Activated naive CD8-positive, alpha-beta T cell treated with anti-CD3 and anti-CD28 coated beads, Interleukin-2, amount 50 U/mL, for 24 hours (primary cell): Measurements from ENCODE around the gene OR2T11.
A peak's percentile ranks its signal among the peaks of the same experiment; 100 is the strongest.
"Not testable (repeated sequence)": the region's sequence is repeated elsewhere in the genome, so short reads cannot be mapped to it uniquely, and the experiment has no call there.

Source experiments
- ATAC-seq: fragments of 150-1000 bp; cut with Tn5 transposase; one replicate; pipeline ENCODE4 v1.10.0; 2021
- DNase-seq: peaks from one replicate; pipeline ENCODE4 v3.0.0; 2021
- H3K27ac Mint-ChIP-seq: one replicate; pipeline ENCODE4 v1.8.0; 2021; ENCODE audit warnings: mild to moderate bottlenecking, mixed read lengths
- H3K27me3 Mint-ChIP-seq: one replicate; pipeline ENCODE4 v1.8.0; 2021; ENCODE audit warnings: mixed read lengths
- H3K36me3 Mint-ChIP-seq: one replicate; pipeline ENCODE4 v1.8.0; 2021; ENCODE audit warnings: low read depth, mixed read lengths
- H3K4me1 Mint-ChIP-seq: one replicate; pipeline ENCODE4 v1.8.0; 2021; ENCODE audit warnings: mixed read lengths
- H3K4me3 Mint-ChIP-seq: one replicate; pipeline ENCODE4 v1.8.0; 2021; ENCODE audit warnings: mild to moderate bottlenecking, moderate library complexity, mixed read lengths
- H3K9me3 Mint-ChIP-seq: one replicate; pipeline ENCODE4 v1.8.0; 2021; ENCODE audit warnings: mixed read lengths

The OR2T11 gene

GRCh38 chr1:248634991-248635390 is at the start of gene OR2T11:
Gene OR2T11 (minus strand): TSS chr1:248635091. CDS start chr1:248627128, 7,963 bp downstream.
- not testable (repeated sequence) for ATAC-seq, H3K9me3 Mint-ChIP-seq, H3K27me3 Mint-ChIP-seq, H3K4me3 Mint-ChIP-seq, H3K4me1 Mint-ChIP-seq, H3K36me3 Mint-ChIP-seq, H3K27ac Mint-ChIP-seq, DNase-seq

- Mint-ChIP-seq H3K27me3 (peaks cover 16% of the 10 kb centered on the region), H3K4me3 (no peak overlapping the region), H3K9me3 (no peaks in the 10 kb centered on the region), H3K36me3 (no peaks in the 10 kb centered on the region), H3K27ac (no peak overlapping the region), H3K4me1 (no peaks in the 10 kb centered on the region)
- ATAC-seq, result no peak
- DNase-seq, result no peak
Measured at GRCh38 chr1:248681651-248682050, 46.8 kb upstream of the OR2T11 start.

GRCh38 chr1:248670003-248670402 is 35.1 kb upstream of the OR2T11 start:
- Mint-ChIP-seq H3K4me3 (no peak overlapping the region), H3K9me3 (peaks cover 10% of the 10 kb centered on the region), H3K36me3 (peaks cover 3% of the 10 kb centered on the region), H3K27ac (no peak overlapping the region), H3K27me3 (no peaks in the 10 kb centered on the region), H3K4me1 (no peaks in the 10 kb centered on the region)
- ATAC-seq (no peak), DNase-seq (no peak)

GRCh38 chr1:248663453-248664328 is 28.8 kb upstream of the OR2T11 start:
- H3K36me3 Mint-ChIP-seq, ATAC-seq, H3K4me3 Mint-ChIP-seq, H3K4me1 Mint-ChIP-seq, DNase-seq, H3K27me3 Mint-ChIP-seq, H3K9me3 Mint-ChIP-seq: not testable (repeated sequence)
- peak overlapping the region; percentile 43 for H3K27ac Mint-ChIP-seq

GRCh38 chr1:248656797-248657196 is 21.9 kb upstream of the OR2T11 start:
- not testable (repeated sequence) for H3K9me3 Mint-ChIP-seq, H3K36me3 Mint-ChIP-seq, H3K4me1 Mint-ChIP-seq, H3K27ac Mint-ChIP-seq, H3K27me3 Mint-ChIP-seq, H3K4me3 Mint-ChIP-seq, DNase-seq, ATAC-seq

GRCh38 chr1:248655354-248655753 is 20.5 kb upstream of the OR2T11 start, which contains the start of gene OR2T27:
Gene OR2T27 (minus strand): TSS chr1:248655528. CDS start chr1:248650884, 4,644 bp downstream.
- ATAC-seq, H3K9me3 Mint-ChIP-seq, DNase-seq, H3K27ac Mint-ChIP-seq, H3K4me1 Mint-ChIP-seq, H3K4me3 Mint-ChIP-seq, H3K36me3 Mint-ChIP-seq, H3K27me3 Mint-ChIP-seq: not testable (repeated sequence)

GRCh38 chr1:248648770-248649536 is 14.1 kb upstream of the OR2T11 start:
- DNase-seq, H3K27ac Mint-ChIP-seq, ATAC-seq, H3K4me1 Mint-ChIP-seq, H3K36me3 Mint-ChIP-seq, H3K27me3 Mint-ChIP-seq, H3K4me3 Mint-ChIP-seq, H3K9me3 Mint-ChIP-seq: not testable (repeated sequence)

GRCh38 chr1:248645178-248645577 is 10.3 kb upstream of the OR2T11 start, which contains the start of gene OR2T35:
Gene OR2T35 (minus strand): TSS chr1:248645278. CDS start chr1:248639258, 6,020 bp downstream.
- not testable (repeated sequence) for H3K4me3 Mint-ChIP-seq, H3K9me3 Mint-ChIP-seq, H3K27me3 Mint-ChIP-seq, H3K27ac Mint-ChIP-seq, DNase-seq, ATAC-seq, H3K4me1 Mint-ChIP-seq, H3K36me3 Mint-ChIP-seq

- ATAC-seq, result peak; percentile 24
- DNase-seq, H3K27ac Mint-ChIP-seq, H3K9me3 Mint-ChIP-seq, H3K4me3 Mint-ChIP-seq, H3K4me1 Mint-ChIP-seq, H3K36me3 Mint-ChIP-seq, H3K27me3 Mint-ChIP-seq: not testable (repeated sequence)
Measured at GRCh38 chr1:248642971-248643651, 8.2 kb upstream of the OR2T11 start.

- H3K27me3 Mint-ChIP-seq, H3K36me3 Mint-ChIP-seq, DNase-seq, H3K4me1 Mint-ChIP-seq, ATAC-seq, H3K9me3 Mint-ChIP-seq, H3K27ac Mint-ChIP-seq, H3K4me3 Mint-ChIP-seq: not testable (repeated sequence)
Measured at GRCh38 chr1:248641583-248641982, 6.7 kb upstream of the OR2T11 start.

GRCh38 chr1:248640906-248641305 is 6.0 kb upstream of the OR2T11 start:
- ATAC-seq, H3K27me3 Mint-ChIP-seq, DNase-seq, H3K27ac Mint-ChIP-seq, H3K9me3 Mint-ChIP-seq, H3K4me1 Mint-ChIP-seq, H3K4me3 Mint-ChIP-seq, H3K36me3 Mint-ChIP-seq: not testable (repeated sequence)

GRCh38 chr1:248639652-248640051 is 4.8 kb upstream of the OR2T11 start:
- not testable (repeated sequence) for H3K27ac Mint-ChIP-seq, H3K4me1 Mint-ChIP-seq, ATAC-seq, H3K36me3 Mint-ChIP-seq, H3K4me3 Mint-ChIP-seq, H3K9me3 Mint-ChIP-seq, DNase-seq, H3K27me3 Mint-ChIP-seq

GRCh38 chr1:248636612-248637011 is 1.7 kb upstream of the OR2T11 start:
- not testable (repeated sequence) for DNase-seq, ATAC-seq, H3K27ac Mint-ChIP-seq, H3K4me3 Mint-ChIP-seq, H3K4me1 Mint-ChIP-seq, H3K36me3 Mint-ChIP-seq, H3K27me3 Mint-ChIP-seq, H3K9me3 Mint-ChIP-seq

- Mint-ChIP-seq H3K9me3 (no peaks in the 10 kb centered on the region), H3K27ac (no peak overlapping the region), H3K4me1 (no peaks in the 10 kb centered on the region), H3K4me3 (no peak overlapping the region), H3K27me3 (peaks cover 2% of the 10 kb centered on the region), H3K36me3 (no peaks in the 10 kb centered on the region)
- no peak for ATAC-seq
- no peak for DNase-seq
Measured at GRCh38 chr1:248631354-248632008, 3.4 kb downstream of the OR2T11 start.
